ENCODE measurements around the gene TMEM266.

TMEM266 gene

DNA sequence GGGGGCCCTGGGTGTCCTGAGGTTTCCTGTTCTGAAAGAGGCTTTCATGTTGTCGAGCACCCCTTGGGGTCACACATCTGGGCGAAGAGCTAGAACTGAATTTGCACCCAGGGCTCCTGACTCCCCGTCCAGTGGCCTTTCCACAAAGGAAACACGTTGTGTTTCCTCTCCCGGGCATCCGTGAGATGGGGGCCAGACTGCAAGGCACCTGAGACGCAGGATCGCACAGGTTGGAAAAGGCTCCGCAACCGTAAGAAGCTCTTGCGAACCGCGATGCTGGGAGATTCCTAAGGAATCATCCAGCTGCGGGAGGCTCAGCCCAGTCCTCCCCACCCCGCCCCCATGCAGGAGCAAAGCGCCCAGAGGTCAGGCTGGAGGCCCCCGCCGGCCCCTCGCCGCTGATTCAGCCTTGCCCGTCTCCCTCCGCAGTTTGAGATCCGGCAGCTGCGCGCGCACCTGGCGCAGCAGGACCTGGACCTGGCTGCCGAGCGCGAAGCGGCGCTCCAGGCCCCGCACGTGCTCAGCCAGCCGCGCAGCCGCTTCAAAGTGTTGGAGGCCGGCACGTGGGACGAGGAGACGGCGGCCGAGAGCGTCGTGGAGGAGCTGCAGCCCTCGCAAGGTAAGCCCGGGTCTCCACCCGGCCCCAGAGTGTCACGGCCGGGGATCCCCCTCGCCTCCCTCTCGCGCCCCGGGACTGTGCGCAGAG, 131.9 kb downstream of the TMEM266 start (continued):
- no peak for TF ChIP-seq ISL1 (CRISPR knock-in tag; IDR thresholded peaks at IDR 0.05)
- no peak for TF ChIP-seq OSR1 (CRISPR knock-in tag; IDR thresholded peaks at IDR 0.05)

DNA sequence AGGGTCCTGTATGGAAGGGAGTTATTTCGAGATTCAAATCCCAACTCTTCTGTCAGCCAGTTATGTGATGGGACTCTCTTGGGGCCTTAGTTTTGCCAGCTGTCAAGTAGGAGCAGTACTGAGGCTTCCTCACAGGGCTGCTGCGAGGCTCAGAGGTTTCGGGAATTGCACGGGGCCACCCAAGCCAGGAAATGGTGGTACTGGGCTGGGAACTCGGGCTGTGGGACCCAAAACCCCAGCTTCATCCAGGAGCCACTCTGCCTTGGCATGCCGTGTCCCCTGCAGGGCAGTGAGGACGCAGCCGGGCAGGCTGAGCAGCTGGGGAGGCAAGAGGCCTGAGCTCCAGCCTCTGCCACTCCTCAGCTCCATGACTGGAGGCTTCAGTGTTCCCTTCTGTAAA, 132.9 kb downstream of the TMEM266 start:
- no peak for ATAC-seq
- TF ChIP-seq, protein P1, sequence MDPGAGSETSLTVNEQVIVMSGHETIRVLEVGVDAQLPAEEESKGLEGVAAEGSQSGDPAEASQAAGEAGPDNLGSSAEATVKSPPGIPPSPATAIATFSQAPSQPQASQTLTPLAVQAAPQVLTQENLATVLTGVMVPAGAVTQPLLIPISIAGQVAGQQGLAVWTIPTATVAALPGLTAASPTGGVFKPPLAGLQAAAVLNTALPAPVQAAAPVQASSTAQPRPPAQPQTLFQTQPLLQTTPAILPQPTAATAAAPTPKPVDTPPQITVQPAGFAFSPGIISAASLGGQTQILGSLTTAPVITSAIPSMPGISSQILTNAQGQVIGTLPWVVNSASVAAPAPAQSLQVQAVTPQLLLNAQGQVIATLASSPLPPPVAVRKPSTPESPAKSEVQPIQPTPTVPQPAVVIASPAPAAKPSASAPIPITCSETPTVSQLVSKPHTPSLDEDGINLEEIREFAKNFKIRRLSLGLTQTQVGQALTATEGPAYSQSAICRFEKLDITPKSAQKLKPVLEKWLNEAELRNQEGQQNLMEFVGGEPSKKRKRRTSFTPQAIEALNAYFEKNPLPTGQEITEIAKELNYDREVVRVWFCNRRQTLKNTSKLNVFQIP (CRISPR knock-in tag; IDR thresholded peaks at IDR 0.05; ENCODE audit: borderline replicate concordance, low read depth): no peak

DNA sequence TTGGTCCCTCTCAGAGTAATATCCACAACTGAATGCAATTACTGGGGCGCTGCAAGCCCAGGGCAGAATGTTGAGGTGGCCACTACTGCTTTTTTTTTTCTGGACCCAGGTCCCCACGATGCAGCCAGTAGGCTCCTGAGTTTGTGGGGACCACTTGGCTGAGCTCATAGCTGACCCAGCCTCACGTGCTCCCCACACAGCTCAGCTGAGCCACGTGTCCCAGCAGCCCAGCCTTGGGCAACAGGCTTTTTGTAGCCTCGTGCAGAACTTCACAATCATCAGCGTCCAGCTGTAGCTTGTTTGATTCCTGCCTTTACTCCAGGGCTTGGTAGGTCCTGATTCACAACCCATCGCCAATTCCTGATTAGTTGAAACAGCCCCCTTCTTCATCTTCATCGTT, 134.1 kb downstream of the TMEM266 start:
- no peak for ATAC-seq
- TF ChIP-seq ZC3H10 (CRISPR knock-in tag; IDR thresholded peaks at IDR 0.05) (no peak), TOX (CRISPR knock-in tag; IDR thresholded peaks at IDR 0.05; ENCODE audit: borderline replicate concordance) (no peak), ZNF8 (CRISPR knock-in tag; IDR thresholded peaks at IDR 0.05) (no peak), ZFP30 (CRISPR knock-in tag; IDR thresholded peaks at IDR 0.05) (no peak), RARB (CRISPR knock-in tag; IDR thresholded peaks at IDR 0.05) (no peak), TCF4 (CRISPR knock-in tag; IDR thresholded peaks at IDR 0.05; ENCODE audit: borderline replicate concordance) (no peak), ESRRG (CRISPR knock-in tag; IDR thresholded peaks at IDR 0.05) (no peak), GLIS3 (CRISPR knock-in tag; IDR thresholded peaks at IDR 0.05) (no peak), SNAI2 (CRISPR knock-in tag; IDR thresholded peaks at IDR 0.05) (no peak), ISL1 (CRISPR knock-in tag; IDR thresholded peaks at IDR 0.05) (no peak), ZNF70 (CRISPR knock-in tag; IDR thresholded peaks at IDR 0.05) (no peak)
- TF ChIP-seq, protein P2, sequence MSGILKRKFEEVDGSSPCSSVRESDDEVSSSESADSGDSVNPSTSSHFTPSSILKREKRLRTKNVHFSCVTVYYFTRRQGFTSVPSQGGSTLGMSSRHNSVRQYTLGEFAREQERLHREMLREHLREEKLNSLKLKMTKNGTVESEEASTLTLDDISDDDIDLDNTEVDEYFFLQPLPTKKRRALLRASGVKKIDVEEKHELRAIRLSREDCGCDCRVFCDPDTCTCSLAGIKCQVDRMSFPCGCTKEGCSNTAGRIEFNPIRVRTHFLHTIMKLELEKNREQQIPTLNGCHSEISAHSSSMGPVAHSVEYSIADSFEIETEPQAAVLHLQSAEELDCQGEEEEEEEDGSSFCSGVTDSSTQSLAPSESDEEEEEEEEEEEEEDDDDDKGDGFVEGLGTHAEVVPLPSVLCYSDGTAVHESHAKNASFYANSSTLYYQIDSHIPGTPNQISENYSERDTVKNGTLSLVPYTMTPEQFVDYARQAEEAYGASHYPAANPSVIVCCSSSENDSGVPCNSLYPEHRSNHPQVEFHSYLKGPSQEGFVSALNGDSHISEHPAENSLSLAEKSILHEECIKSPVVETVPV (CRISPR knock-in tag; IDR thresholded peaks at IDR 0.05): no peak
- TF ChIP-seq, protein P3, sequence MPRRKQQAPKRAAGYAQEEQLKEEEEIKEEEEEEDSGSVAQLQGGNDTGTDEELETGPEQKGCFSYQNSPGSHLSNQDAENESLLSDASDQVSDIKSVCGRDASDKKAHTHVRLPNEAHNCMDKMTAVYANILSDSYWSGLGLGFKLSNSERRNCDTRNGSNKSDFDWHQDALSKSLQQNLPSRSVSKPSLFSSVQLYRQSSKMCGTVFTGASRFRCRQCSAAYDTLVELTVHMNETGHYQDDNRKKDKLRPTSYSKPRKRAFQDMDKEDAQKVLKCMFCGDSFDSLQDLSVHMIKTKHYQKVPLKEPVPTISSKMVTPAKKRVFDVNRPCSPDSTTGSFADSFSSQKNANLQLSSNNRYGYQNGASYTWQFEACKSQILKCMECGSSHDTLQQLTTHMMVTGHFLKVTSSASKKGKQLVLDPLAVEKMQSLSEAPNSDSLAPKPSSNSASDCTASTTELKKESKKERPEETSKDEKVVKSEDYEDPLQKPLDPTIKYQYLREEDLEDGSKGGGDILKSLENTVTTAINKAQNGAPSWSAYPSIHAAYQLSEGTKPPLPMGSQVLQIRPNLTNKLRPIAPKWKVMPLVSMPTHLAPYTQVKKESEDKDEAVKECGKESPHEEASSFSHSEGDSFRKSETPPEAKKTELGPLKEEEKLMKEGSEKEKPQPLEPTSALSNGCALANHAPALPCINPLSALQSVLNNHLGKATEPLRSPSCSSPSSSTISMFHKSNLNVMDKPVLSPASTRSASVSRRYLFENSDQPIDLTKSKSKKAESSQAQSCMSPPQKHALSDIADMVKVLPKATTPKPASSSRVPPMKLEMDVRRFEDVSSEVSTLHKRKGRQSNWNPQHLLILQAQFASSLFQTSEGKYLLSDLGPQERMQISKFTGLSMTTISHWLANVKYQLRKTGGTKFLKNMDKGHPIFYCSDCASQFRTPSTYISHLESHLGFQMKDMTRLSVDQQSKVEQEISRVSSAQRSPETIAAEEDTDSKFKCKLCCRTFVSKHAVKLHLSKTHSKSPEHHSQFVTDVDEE (CRISPR knock-in tag; IDR thresholded peaks at IDR 0.05): no peak
- TF ChIP-seq, protein P4, sequence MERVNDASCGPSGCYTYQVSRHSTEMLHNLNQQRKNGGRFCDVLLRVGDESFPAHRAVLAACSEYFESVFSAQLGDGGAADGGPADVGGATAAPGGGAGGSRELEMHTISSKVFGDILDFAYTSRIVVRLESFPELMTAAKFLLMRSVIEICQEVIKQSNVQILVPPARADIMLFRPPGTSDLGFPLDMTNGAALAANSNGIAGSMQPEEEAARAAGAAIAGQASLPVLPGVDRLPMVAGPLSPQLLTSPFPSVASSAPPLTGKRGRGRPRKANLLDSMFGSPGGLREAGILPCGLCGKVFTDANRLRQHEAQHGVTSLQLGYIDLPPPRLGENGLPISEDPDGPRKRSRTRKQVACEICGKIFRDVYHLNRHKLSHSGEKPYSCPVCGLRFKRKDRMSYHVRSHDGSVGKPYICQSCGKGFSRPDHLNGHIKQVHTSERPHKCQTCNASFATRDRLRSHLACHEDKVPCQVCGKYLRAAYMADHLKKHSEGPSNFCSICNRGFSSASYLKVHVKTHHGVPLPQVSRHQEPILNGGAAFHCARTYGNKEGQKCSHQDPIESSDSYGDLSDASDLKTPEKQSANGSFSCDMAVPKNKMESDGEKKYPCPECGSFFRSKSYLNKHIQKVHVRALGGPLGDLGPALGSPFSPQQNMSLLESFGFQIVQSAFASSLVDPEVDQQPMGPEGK (CRISPR knock-in tag; IDR thresholded peaks at IDR 0.05; ENCODE audit: borderline replicate concordance): no peak
- TF ChIP-seq, protein P5, sequence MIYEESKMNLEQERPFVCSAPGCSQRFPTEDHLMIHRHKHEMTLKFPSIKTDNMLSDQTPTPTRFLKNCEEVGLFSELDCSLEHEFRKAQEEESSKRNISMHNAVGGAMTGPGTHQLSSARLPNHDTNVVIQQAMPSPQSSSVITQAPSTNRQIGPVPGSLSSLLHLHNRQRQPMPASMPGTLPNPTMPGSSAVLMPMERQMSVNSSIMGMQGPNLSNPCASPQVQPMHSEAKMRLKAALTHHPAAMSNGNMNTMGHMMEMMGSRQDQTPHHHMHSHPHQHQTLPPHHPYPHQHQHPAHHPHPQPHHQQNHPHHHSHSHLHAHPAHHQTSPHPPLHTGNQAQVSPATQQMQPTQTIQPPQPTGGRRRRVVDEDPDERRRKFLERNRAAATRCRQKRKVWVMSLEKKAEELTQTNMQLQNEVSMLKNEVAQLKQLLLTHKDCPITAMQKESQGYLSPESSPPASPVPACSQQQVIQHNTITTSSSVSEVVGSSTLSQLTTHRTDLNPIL (CRISPR knock-in tag; IDR thresholded peaks at IDR 0.05; ENCODE audit: low read depth): no peak
- TF ChIP-seq, protein P1 (CRISPR knock-in tag; IDR thresholded peaks at IDR 0.05; ENCODE audit: borderline replicate concordance, low read depth): no peak
